ENCODE data around the gene ZMIZ1. TPM values are rescaled to one million over a fixed set of nuclear protein-coding genes. Genes with fewer than 3 reads are reported as not detected.

ZMIZ1 gene
- polyA plus RNA-seq, 1 donor from 2014 or later: 26.8 TPM

GRCh38 chr10:79292026-79292766 lies 223.4 kb downstream of the ZMIZ1 start:
- H3K4me2 ChIP-seq (ENCODE audit: low read length): no peak overlapping the region
- no peak overlapping the region for H2AFZ ChIP-seq (ENCODE audit: low read depth, low read length)
- TF ChIP-seq MXI1 (conservative IDR thresholded peaks at IDR 0.05; ENCODE audit: poor library complexity, severe bottlenecking) (no peak), CTCF (IDR thresholded peaks at IDR 0.05; ENCODE audit: poor library complexity, severe bottlenecking) (no peak), EP300 (conservative IDR thresholded peaks at IDR 0.05; ENCODE audit: poor library complexity, severe bottlenecking) (no peak), RAD21 (conservative IDR thresholded peaks at IDR 0.05) (no peak), SMC3 (conservative IDR thresholded peaks at IDR 0.05; ENCODE audit: poor library complexity) (no peak), REST (IDR thresholded peaks at IDR 0.05; ENCODE audit: borderline replicate concordance) (no peak), EZH2 (IDR thresholded peaks at IDR 0.05; ENCODE audit: borderline replicate concordance, insufficient read depth, low read length, poor library complexity, severe bottlenecking) (no peak), TAF1 (IDR thresholded peaks at IDR 0.05; ENCODE audit: low read depth) (no peak), POLR2AphosphoS5 (IDR thresholded peaks at IDR 0.05) (no peak)
- no peak overlapping the region for H3K27ac ChIP-seq (ENCODE audit: low read length)
- no peaks in the 10 kb centered on the region for H3F3A ChIP-seq (ENCODE audit: insufficient read depth, low read length, poor library complexity, severe bottlenecking)
- no peaks in the 10 kb centered on the region for H3K9me3 ChIP-seq (ENCODE audit: low read length)
- H3K9ac ChIP-seq (ENCODE audit: low read length): no peak overlapping the region
- H3K79me2 ChIP-seq (replicated peaks; ENCODE audit: insufficient read depth, low read length): peaks cover 3% of the 10 kb centered on the region
- no peaks in the 10 kb centered on the region for H3K36me3 ChIP-seq (ENCODE audit: insufficient read depth, low read length)
- H4K20me1 ChIP-seq (ENCODE audit: insufficient read depth): peaks cover 7% of the 10 kb centered on the region
- H3K27me3 ChIP-seq (ENCODE audit: insufficient read depth, low read depth, low read length): no peaks in the 10 kb centered on the region
- H3K9me2 ChIP-seq (ENCODE audit: insufficient read depth, low read length): no peaks in the 10 kb centered on the region
- no peak overlapping the region for H3K4me3 ChIP-seq (ENCODE audit: low read length)

- Histone ChIP-seq H3K4me3 (ENCODE audit: low read length) (no peak overlapping the region), H4K20me1 (ENCODE audit: insufficient read depth) (no peaks in the 10 kb centered on the region), H3K9ac (ENCODE audit: low read length) (no peak overlapping the region), H3K27me3 (ENCODE audit: insufficient read depth, low read depth, low read length) (no peaks in the 10 kb centered on the region), H3K9me2 (ENCODE audit: insufficient read depth, low read length) (no peaks in the 10 kb centered on the region), H3K4me2 (ENCODE audit: low read length) (no peak overlapping the region), H3K36me3 (ENCODE audit: insufficient read depth, low read length) (peaks cover 3% of the 10 kb centered on the region), H3K79me2 (replicated peaks; ENCODE audit: insufficient read depth, low read length) (no peaks in the 10 kb centered on the region), H3F3A (ENCODE audit: insufficient read depth, low read length, poor library complexity, severe bottlenecking) (no peaks in the 10 kb centered on the region), H3K27ac (ENCODE audit: low read length) (no peak overlapping the region), H2AFZ (ENCODE audit: low read depth, low read length) (no peak overlapping the region), H3K9me3 (ENCODE audit: low read length) (no peaks in the 10 kb centered on the region)
- no peak for TF ChIP-seq TAF1 (IDR thresholded peaks at IDR 0.05; ENCODE audit: low read depth)
- TF ChIP-seq EZH2 (IDR thresholded peaks at IDR 0.05; ENCODE audit: borderline replicate concordance, insufficient read depth, low read length, poor library complexity, severe bottlenecking): no peak
- TF ChIP-seq MXI1 (conservative IDR thresholded peaks at IDR 0.05; ENCODE audit: poor library complexity, severe bottlenecking): no peak
- no peak for TF ChIP-seq CTCF (IDR thresholded peaks at IDR 0.05; ENCODE audit: poor library complexity, severe bottlenecking)
- no peak for TF ChIP-seq REST (IDR thresholded peaks at IDR 0.05; ENCODE audit: borderline replicate concordance)
- TF ChIP-seq EP300 (conservative IDR thresholded peaks at IDR 0.05; ENCODE audit: poor library complexity, severe bottlenecking): no peak
- no peak for TF ChIP-seq RAD21 (conservative IDR thresholded peaks at IDR 0.05)
- no peak for TF ChIP-seq SMC3 (conservative IDR thresholded peaks at IDR 0.05; ENCODE audit: poor library complexity)
- no peak for TF ChIP-seq POLR2AphosphoS5 (IDR thresholded peaks at IDR 0.05)
Measured at GRCh38 chr10:79292891-79293746, 224.4 kb downstream of the ZMIZ1 start.
